MCF 10A (cell line): ENCODE results near the gene RHOJ. TPM values are rescaled to one million over a fixed set of nuclear protein-coding genes. Genes with fewer than 3 reads are reported as not detected.

Experiments used
- BruUV-seq: library from RNA; stranded (reverse); fragments of 400-500 nt; replicated peaks from 2 replicates; lab custom pipeline; 2021; lab: Mats Ljungman, UMichigan
- CTCF ChIA-PET: fragments of 300-600 bp; sonication (Branson Sonifier 250); formaldehyde crosslinking; extraction: SDS; loops from one replicate; lab custom pipeline; 2021; ENCODE audit warnings: antibody characterized with exemption, inconsistent platforms; lab: Yijun Ruan, JAX
- POLR2A ChIA-PET: fragments of 300-600, 350-650 bp; sonication (Branson Sonifier 250); formaldehyde crosslinking; extraction: SDS; loops from one replicate; lab custom pipeline; 2020; ENCODE audit warnings: antibody characterized with exemption, inconsistent platforms; lab: Yijun Ruan, JAX
- DNase-seq: peaks from one replicate; pipeline ENCODE4 v3.0.0-alpha.2; 2018; ENCODE audit not compliant: unreplicated experiment
- H3K27ac Mint-ChIP-seq: one replicate; pipeline ENCODE4 v1.8.0; 2022; ENCODE audit warnings: mild to moderate bottlenecking, low read depth, mixed read lengths; ENCODE audit not compliant: unreplicated experiment
- H3K27me3 Mint-ChIP-seq: one replicate; pipeline ENCODE4 v1.8.0; 2022; ENCODE audit warnings: mixed read lengths; ENCODE audit not compliant: insufficient read depth, unreplicated experiment
- H3K36me3 Mint-ChIP-seq: one replicate; pipeline ENCODE4 v1.8.0; 2022; ENCODE audit warnings: mild to moderate bottlenecking, moderate library complexity, mixed read lengths; ENCODE audit not compliant: insufficient read depth, unreplicated experiment
- H3K4me1 Mint-ChIP-seq: one replicate; pipeline ENCODE4 v1.8.0; 2022; ENCODE audit warnings: mixed read lengths; ENCODE audit not compliant: insufficient read depth, unreplicated experiment
- H3K4me3 Mint-ChIP-seq: one replicate; pipeline ENCODE4 v1.8.0; 2022; ENCODE audit warnings: mild to moderate bottlenecking, moderate library complexity, mixed read lengths; ENCODE audit not compliant: unreplicated experiment
- H3K9me3 Mint-ChIP-seq: one replicate; pipeline ENCODE4 v1.8.0; 2022; ENCODE audit warnings: mixed read lengths; ENCODE audit not compliant: unreplicated experiment
- CTCF ChIP-seq: fragments of 200-600 bp; IDR thresholded peaks from one replicate; pipeline ENCODE4 v1.8.0; 2022; ENCODE audit warnings: antibody characterized with exemption, mild to moderate bottlenecking; ENCODE audit not compliant: unreplicated experiment
- intact Hi-C: fragments of 100-400 bp; cut with micrococcal nuclease; formaldehyde crosslinking; loops from 2 replicates; pipeline ENCODE4 v1.14.1; 2022
- total RNA-seq: library from RNA; stranded (reverse); gene quantifications from 2 replicates; pipeline ENCODE4 v1.2.3, GENCODE V29; 2022

The RHOJ gene
- total RNA-seq, 1 experiment from 2014 or later, result not detected

GRCh38 chr14:63267171-63267570 is 62.9 kb downstream of the RHOJ start:
- Mint-ChIP-seq H3K4me1 (no peaks in the 10 kb centered on the region), H3K27me3 (no peaks in the 10 kb centered on the region), H3K36me3 (no peaks in the 10 kb centered on the region), H3K4me3 (no peak overlapping the region), H3K27ac (no peak overlapping the region), H3K9me3 (no peaks in the 10 kb centered on the region)
- TF ChIP-seq CTCF, result no peak
- no TSS peak for BruUV-seq
- intact Hi-C loops, result no loop called here
- no peak for DNase-seq
- ChIA-PET CTCF (interaction anchor here (0.6 to 1.2 kb wide), 3 partner anchors 10 to 105 kb away, joined by 3 to 5 read pairs (median 3); no protein-coding TSS in a partner anchor), POLR2A (no interaction called here)

- H3K36me3 Mint-ChIP-seq, result no peaks in the 10 kb centered on the region
- H3K4me1 Mint-ChIP-seq, result no peaks in the 10 kb centered on the region
- H3K9me3 Mint-ChIP-seq, result no peaks in the 10 kb centered on the region
- CTCF ChIA-PET, result interaction anchor here (0.7 to 1.5 kb wide), 2 partner anchors 94 to 1088 kb away, joined by 3 to 9 read pairs; no protein-coding TSS in a partner anchor
- BruUV-seq, result no TSS peak
- no peaks in the 10 kb centered on the region for H3K27me3 Mint-ChIP-seq
- intact Hi-C loops, result no loop called here
- POLR2A ChIA-PET, result no interaction called here
- DNase-seq, result no peak
- TF ChIP-seq CTCF, result no peak
- H3K4me3 Mint-ChIP-seq, result no peak overlapping the region
- H3K27ac Mint-ChIP-seq, result no peak overlapping the region
Observed at GRCh38 chr14:63268771-63269170, 64.5 kb downstream of the RHOJ start.

- no peak overlapping the region for H3K4me3 Mint-ChIP-seq
- H3K27ac Mint-ChIP-seq, result no peak overlapping the region
- no peak for DNase-seq
- no peaks in the 10 kb centered on the region for H3K9me3 Mint-ChIP-seq
- ChIA-PET CTCF (interaction anchor here (0.6 kb wide), 1 partner anchor 90 kb away, joined by 3 read pairs; no protein-coding TSS in a partner anchor), POLR2A (no interaction called here)
- TF ChIP-seq CTCF, result no peak
- H3K27me3 Mint-ChIP-seq, result no peaks in the 10 kb centered on the region
- intact Hi-C loops, result no loop called here
- H3K36me3 Mint-ChIP-seq, result no peaks in the 10 kb centered on the region
- no peaks in the 10 kb centered on the region for H3K4me1 Mint-ChIP-seq
- no TSS peak for BruUV-seq
Observed at GRCh38 chr14:63269561-63270225, 65.5 kb downstream of the RHOJ start.

GRCh38 chr14:63273129-63273528 is 68.9 kb downstream of the RHOJ start:
- Mint-ChIP-seq H3K4me1 (no peaks in the 10 kb centered on the region), H3K4me3 (no peak overlapping the region), H3K36me3 (no peaks in the 10 kb centered on the region), H3K27ac (no peak overlapping the region), H3K27me3 (no peaks in the 10 kb centered on the region), H3K9me3 (no peaks in the 10 kb centered on the region)
- TF ChIP-seq CTCF, result no peak
- intact Hi-C loops, result no loop called here
- CTCF ChIA-PET, result interaction anchor here (0.8 to 2.7 kb wide), 5 partner anchors 31 to 1111 kb away, joined by 3 to 13 read pairs (median 3); no protein-coding TSS in a partner anchor
- DNase-seq, result no peak
- POLR2A ChIA-PET, result no interaction called here
- no TSS peak for BruUV-seq
